T-cell (primary cell): ENCODE measurements around the gene OTUD7B. TPM values are rescaled to one million over a fixed set of nuclear protein-coding genes. Genes with fewer than 3 reads are reported as not detected.
A peak's percentile ranks its signal among the peaks of the same experiment; 100 is the strongest.

ENCODE experiments used
- ATAC-seq, 4 experiments: fragments of 200-7000 bp in 3 of 4; fragments of 150-1000 bp in 1 of 4; cut with Tn5 transposase; replicated peaks in 1 of 4; 1 replicate in 3 of 4; 2 replicates in 1 of 4; pipeline ENCODE4 v1.10.0; 2021; ENCODE audit warnings: moderate library complexity in 3 of 4, mild to moderate bottlenecking in 2 of 4, moderate number of reproducible peaks in 1 of 4
- CTCF ChIA-PET, 2 donors: fragments of 300-600 bp; sonication (Branson Sonifier 250); formaldehyde crosslinking; loops; one replicate each; lab custom pipeline; 2022; ENCODE audit warnings: antibody characterized with exemption in 2 of 2; lab: Charles Lee
- POLR2A ChIA-PET, 2 donors: fragments of 300-600 bp; sonication (Branson Sonifier 250); formaldehyde crosslinking; loops; one replicate each; lab custom pipeline; 2022; ENCODE audit warnings: antibody characterized with exemption in 2 of 2; lab: Charles Lee
- DNase-seq, 35 experiments: peaks; one replicate each; pipeline versions ENCODE4 v3.0.0 to v3.0.0-alpha.2; 2013 to 2023
- H3K27ac ChIP-seq: one replicate; pipeline ENCODE4 v1.5.1; 2013; ENCODE audit warnings: low read length
- H3K27me3 ChIP-seq, 2 experiments: replicated peaks in 1 of 2; 1 replicate in 1 of 2; 2 replicates in 1 of 2; pipeline versions ENCODE4 v1.6.1 to v1.7.0; 2013; ENCODE audit warnings: low read length in 1 of 2, mixed read lengths in 1 of 2; ENCODE audit not compliant: control insufficient read depth in 2 of 2, insufficient read depth in 2 of 2; ENCODE audit errors: extremely low read depth in 1 of 2
- H3K36me3 ChIP-seq, 2 donors: 1 replicate in 1 of 2; 2 replicates in 1 of 2; pipeline versions ENCODE4 v1.6.1 to v1.7.0; 2013; ENCODE audit warnings: low read length in 1 of 2; ENCODE audit not compliant: control insufficient read depth in 2 of 2, insufficient read depth in 1 of 2; ENCODE audit errors: extremely low read depth in 1 of 2
- H3K4me1 ChIP-seq, 2 experiments: 1 replicate in 1 of 2; 2 replicates in 1 of 2; pipeline versions ENCODE4 v1.6.1 to v1.7.0; 2013; ENCODE audit warnings: low read length in 2 of 2, mixed read lengths in 1 of 2; ENCODE audit not compliant: insufficient read depth in 2 of 2, control insufficient read depth in 1 of 2; ENCODE audit errors: extremely low read depth in 1 of 2
- H3K4me3 ChIP-seq, 2 donors: 1 replicate in 1 of 2; 2 replicates in 1 of 2; pipeline versions ENCODE4 v1.5.1 to v1.7.0; 2013; ENCODE audit warnings: mild to moderate bottlenecking in 2 of 2, low read length in 1 of 2, moderate library complexity in 1 of 2; ENCODE audit not compliant: control insufficient read depth in 1 of 2; ENCODE audit errors: extremely low read depth in 1 of 2
- H3K9me3 ChIP-seq: 2 replicates; pipeline ENCODE4 v1.7.0; 2013
- H3K27ac Mint-ChIP-seq, 2 donors: one replicate each; pipeline ENCODE4 v1.8.0; 2020 to 2021; ENCODE audit warnings: mild to moderate bottlenecking in 2 of 2, mixed read lengths in 2 of 2
- H3K27me3 Mint-ChIP-seq, 2 donors: one replicate each; pipeline ENCODE4 v1.8.0; 2021 to 2022; ENCODE audit warnings: mixed read lengths in 2 of 2
- H3K36me3 Mint-ChIP-seq: one replicate; pipeline ENCODE4 v1.8.0; 2021; ENCODE audit warnings: mixed read lengths
- H3K4me1 Mint-ChIP-seq, 3 donors: one replicate each; pipeline ENCODE4 v1.8.0; 2020 to 2022; ENCODE audit warnings: mixed read lengths in 3 of 3, mild to moderate bottlenecking in 1 of 3
- H3K4me3 Mint-ChIP-seq, 3 donors: one replicate each; pipeline ENCODE4 v1.8.0; 2020 to 2022; ENCODE audit warnings: mild to moderate bottlenecking in 3 of 3, mixed read lengths in 3 of 3, moderate library complexity in 3 of 3
- H3K9me3 Mint-ChIP-seq, 3 donors: one replicate each; pipeline ENCODE4 v1.8.0; 2020 to 2022; ENCODE audit warnings: mixed read lengths in 3 of 3
- WGBS: methylation state at CpG from one replicate; pipeline ENCODE4 v1.1.5; 2013; ENCODE audit warnings: missing lambda C conversion rate; ENCODE audit not compliant: insufficient coverage; 5-methylcytosine and 5-hydroxymethylcytosine counted together
- total RNA-seq, 35 experiments: library from RNA in 6 of 35; stranded (reverse) in 6 of 35; fragments of 120-200 nt in 1 of 35; gene quantifications; one replicate each; pipeline versions ENCODE4 v1.2.1 to v1.2.4 and lab custom pipeline; 2013 to 2026

OTUD7B gene
- total RNA-seq, 5 donors from 2014 or later (not counting 1 experiment from before 2014, with no cell fraction given), result 7.8 to 13.7 (median 10.2) TPM

DNA sequence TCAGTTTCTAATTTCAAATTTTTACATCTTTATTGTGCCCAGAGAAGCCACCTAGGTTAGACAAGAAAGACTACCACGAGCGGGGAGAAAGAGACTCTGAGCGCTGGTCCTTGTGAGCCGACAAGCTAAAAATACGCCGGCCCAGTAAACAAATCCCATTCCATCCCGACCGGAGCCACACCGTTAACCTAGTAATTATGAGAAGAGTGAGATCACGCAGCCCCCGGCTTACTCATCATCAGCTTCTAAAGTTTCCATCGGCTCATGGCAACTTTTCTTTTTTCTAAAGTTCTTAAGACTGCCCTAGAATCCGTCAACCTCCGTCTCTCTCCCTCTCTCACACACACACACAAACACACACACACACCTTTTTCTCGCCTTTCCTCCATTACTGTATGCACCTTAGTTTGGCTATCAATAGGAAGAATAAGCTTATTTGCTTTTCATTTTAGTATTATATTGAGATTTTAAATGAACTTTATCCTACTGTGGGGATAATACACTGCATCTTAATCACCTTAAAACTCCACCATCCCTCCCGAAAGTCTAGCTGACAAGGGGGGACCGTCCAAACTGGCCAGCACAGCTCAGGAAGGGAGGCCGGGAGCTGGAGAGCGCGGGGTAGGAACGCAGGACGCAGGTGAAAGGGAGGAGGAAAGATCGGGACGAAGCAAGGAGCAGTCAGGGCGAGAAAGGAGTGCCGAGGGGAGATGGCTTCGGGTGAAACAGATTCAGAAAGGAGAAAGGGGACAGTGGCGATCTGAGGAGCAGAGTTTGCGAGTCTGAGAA, 728 bp downstream of the OTUD7B start:
- peak overlapping the region; percentile 94 to 98 (median 96) for H3K4me3 Mint-ChIP-seq
- H3K4me1 Mint-ChIP-seq, result peaks cover 30 to 37% (median 35%) of the 10 kb centered on the region in 3 donors
- ChIA-PET CTCF (interaction anchor here (0.6 to 1.6 kb wide), 5 partner anchors 21 to 1168 kb away, joined by 3 to 6 read pairs (median 4); no protein-coding TSS in a partner anchor), POLR2A (interaction anchor here in 1 of 2 donors (2.8 kb wide), 1 partner anchor 123 kb away, joined by 14 read pairs; a partner anchor contains a TSS)
- H3K9me3 Mint-ChIP-seq, result no peaks in the 10 kb centered on the region
- peaks cover 4 to 10% of the 10 kb centered on the region in 2 experiments for H3K4me1 ChIP-seq
- H3K27ac Mint-ChIP-seq, result peak overlapping the region; percentile 67 to 85
- peak overlapping the region; percentile 56 for H3K27ac ChIP-seq
- no peaks in the 10 kb centered on the region for H3K27me3 Mint-ChIP-seq
- peaks cover 0 to 10% of the 10 kb centered on the region in 2 experiments for H3K27me3 ChIP-seq
- H3K36me3 ChIP-seq, result no peaks in the 10 kb centered on the region
- H3K9me3 ChIP-seq, result no peaks in the 10 kb centered on the region
- H3K36me3 Mint-ChIP-seq, result peaks cover 4% of the 10 kb centered on the region
- H3K4me3 ChIP-seq, result peak overlapping the region; percentile 88 to 94
- ATAC-seq (peak; percentile 27 to 51 (median 40)), DNase-seq (peak in 14 of 35 experiments; percentile 0 to 43 (median 6))
- WGBS, result 2% methylated on average over 19 of the region's 29 CpGs

DNA sequence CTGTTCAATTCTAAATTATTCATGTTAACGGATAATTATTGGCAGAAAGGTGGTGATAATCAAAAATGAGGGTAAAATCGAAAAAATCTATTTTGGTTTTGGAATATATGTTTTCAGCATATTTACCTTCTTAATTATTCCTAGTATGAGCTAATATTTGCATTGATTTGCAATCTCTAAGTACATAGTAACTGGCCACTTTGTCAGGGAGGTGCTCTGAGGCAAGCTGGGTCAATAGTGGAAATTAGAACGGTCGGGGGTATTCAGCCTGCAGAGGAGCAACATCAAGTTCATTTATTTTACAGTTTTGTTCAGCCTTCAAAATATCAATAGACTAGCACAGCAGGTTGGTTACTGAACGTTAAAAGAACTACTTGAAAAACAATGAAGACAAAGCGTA, 1.8 kb downstream of the OTUD7B start:
- H3K4me1 ChIP-seq, result peaks cover 4 to 10% of the 10 kb centered on the region in 2 experiments
- no peak for ATAC-seq
- H3K4me3 ChIP-seq, result no peak overlapping the region
- ChIA-PET POLR2A (interaction anchor here (0.6 to 1.0 kb wide), 2 partner anchors 10 to 121 kb away, joined by 3 to 4 read pairs; a partner anchor contains a TSS), CTCF (no interaction called here)
- no peaks in the 10 kb centered on the region for H3K36me3 ChIP-seq
- peaks cover 0 to 10% of the 10 kb centered on the region in 2 experiments for H3K27me3 ChIP-seq
- peak overlapping the region; percentile 94 to 98 (median 96) for H3K4me3 Mint-ChIP-seq
- peaks cover 8% of the 10 kb centered on the region for H3K36me3 Mint-ChIP-seq
- no peak for DNase-seq
- H3K27ac ChIP-seq, result no peak overlapping the region
- H3K9me3 Mint-ChIP-seq, result no peaks in the 10 kb centered on the region
- no peaks in the 10 kb centered on the region for H3K27me3 Mint-ChIP-seq
- no peak overlapping the region for H3K27ac Mint-ChIP-seq
- no peaks in the 10 kb centered on the region for H3K9me3 ChIP-seq
- peaks cover 30 to 41% (median 38%) of the 10 kb centered on the region in 3 donors for H3K4me1 Mint-ChIP-seq
- WGBS, result no CpG with 5 or more reads among the region's 6 CpGs

GRCh38 chr1:150006881-150007421, 3.6 kb downstream of the OTUD7B start:
- WGBS, result 83% methylated on average over 4 of the region's 4 CpGs
- POLR2A ChIA-PET, result no interaction called here
- peaks cover 32 to 42% (median 40%) of the 10 kb centered on the region in 3 donors for H3K4me1 Mint-ChIP-seq

GRCh38 chr1:150005606-150006005, 4.9 kb downstream of the OTUD7B start:
- Histone ChIP-seq H3K27me3 (peaks cover 0 to 13% of the 10 kb centered on the region in 2 experiments), H3K4me3 (no peak overlapping the region), H3K27ac (no peak overlapping the region), H3K9me3 (no peaks in the 10 kb centered on the region), H3K4me1 (peaks cover 4 to 8% of the 10 kb centered on the region in 2 experiments), H3K36me3 (peaks cover 0 to 2% of the 10 kb centered on the region in 2 donors)
- DNase-seq (no peak), ATAC-seq (no peak)
- WGBS, result no CpG with 5 or more reads among the region's 2 CpGs
- no peaks in the 10 kb centered on the region for H3K9me3 Mint-ChIP-seq
- ChIA-PET POLR2A (no interaction called here), CTCF (interaction anchor here in 1 of 2 donors (0.6 kb wide), 1 partner anchor 181 kb away, joined by 4 read pairs; no protein-coding TSS in a partner anchor)
- peaks cover 17% of the 10 kb centered on the region for H3K36me3 Mint-ChIP-seq
- H3K4me1 Mint-ChIP-seq, result peaks cover 30 to 42% (median 38%) of the 10 kb centered on the region in 3 donors
- no peaks in the 10 kb centered on the region for H3K27me3 Mint-ChIP-seq
- H3K27ac Mint-ChIP-seq, result no peak overlapping the region
- no peak overlapping the region for H3K4me3 Mint-ChIP-seq

More at GRCh38 chr1:150006881-150007421, 3.6 kb downstream of the OTUD7B start:
- peaks cover 14% of the 10 kb centered on the region for H3K36me3 Mint-ChIP-seq
- H3K9me3 Mint-ChIP-seq, result no peaks in the 10 kb centered on the region
- Histone ChIP-seq H3K27me3 (peaks cover 0 to 13% of the 10 kb centered on the region in 2 experiments), H3K27ac (no peak overlapping the region), H3K36me3 (peaks cover 0 to 2% of the 10 kb centered on the region in 2 donors), H3K9me3 (no peaks in the 10 kb centered on the region), H3K4me1 (peaks cover 4 to 10% of the 10 kb centered on the region in 2 experiments), H3K4me3 (no peak overlapping the region)
- H3K27me3 Mint-ChIP-seq, result no peaks in the 10 kb centered on the region
- no peak overlapping the region for H3K4me3 Mint-ChIP-seq
- H3K27ac Mint-ChIP-seq, result no peak overlapping the region
- ATAC-seq (no peak), DNase-seq (no peak)
- CTCF ChIA-PET, result no interaction called here

DNA sequence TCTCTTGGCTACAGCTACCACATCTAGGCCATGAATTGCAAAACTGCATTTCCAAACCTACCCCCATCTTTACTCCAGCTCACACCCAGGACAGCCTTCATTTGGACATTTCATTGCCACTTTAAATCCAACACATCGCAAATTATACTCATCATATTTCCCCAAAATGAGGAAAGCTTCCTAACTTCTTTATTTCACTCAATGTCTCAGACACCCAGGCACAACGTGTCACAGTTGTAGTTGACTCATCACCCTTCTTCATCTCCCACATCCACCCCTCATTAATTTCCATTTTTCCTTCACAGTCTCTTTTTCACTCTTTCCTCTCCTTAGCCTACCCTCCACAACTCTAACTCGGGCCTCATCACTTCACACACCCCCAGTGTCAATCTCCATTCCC, 6.7 kb downstream of the OTUD7B start:
- Histone ChIP-seq H3K4me3 (no peak overlapping the region), H3K36me3 (peaks cover 0 to 2% of the 10 kb centered on the region in 2 donors), H3K9me3 (no peaks in the 10 kb centered on the region), H3K27me3 (peaks cover 0 to 20% of the 10 kb centered on the region in 2 experiments), H3K27ac (no peak overlapping the region), H3K4me1 (no peaks in the 10 kb centered on the region)
- Mint-ChIP-seq H3K4me1 (peaks cover 19 to 28% (median 27%) of the 10 kb centered on the region in 3 donors), H3K27me3 (no peaks in the 10 kb centered on the region), H3K9me3 (no peaks in the 10 kb centered on the region), H3K36me3 (peaks cover 28% of the 10 kb centered on the region), H3K27ac (no peak overlapping the region), H3K4me3 (no peak overlapping the region)
- CTCF ChIA-PET, result no interaction called here
- POLR2A ChIA-PET, result no interaction called here
- WGBS, result 72% methylated on average over 3 of the region's 3 CpGs
- ATAC-seq, result no peak
- no peak for DNase-seq

GRCh38 chr1:150002217-150002616, 8.3 kb downstream of the OTUD7B start:
- ChIA-PET CTCF (no interaction called here), POLR2A (interaction anchor here in 1 of 2 donors (0.6 kb wide), 1 partner anchor 434 kb away, joined by 4 read pairs; no protein-coding TSS in a partner anchor)
- H3K4me1 ChIP-seq, result no peaks in the 10 kb centered on the region
- peaks cover 0 to 2% of the 10 kb centered on the region in 2 donors for H3K36me3 ChIP-seq
- no CpG with 5 or more reads among the region's 2 CpGs for WGBS
- H3K27ac ChIP-seq, result no peak overlapping the region
- H3K4me1 Mint-ChIP-seq, result peaks cover 16 to 28% (median 26%) of the 10 kb centered on the region in 3 donors
- H3K36me3 Mint-ChIP-seq, result peaks cover 28% of the 10 kb centered on the region
- ATAC-seq (no peak), DNase-seq (no peak)
- H3K9me3 ChIP-seq, result no peaks in the 10 kb centered on the region
- no peak overlapping the region for H3K27ac Mint-ChIP-seq
- H3K4me3 Mint-ChIP-seq, result no peak overlapping the region
- no peaks in the 10 kb centered on the region for H3K9me3 Mint-ChIP-seq
- H3K27me3 ChIP-seq, result peaks cover 0 to 11% of the 10 kb centered on the region in 2 experiments
- no peak overlapping the region for H3K4me3 ChIP-seq
- H3K27me3 Mint-ChIP-seq, result no peaks in the 10 kb centered on the region
